ENCODE data around the gene ARHGEF37.

DNA sequence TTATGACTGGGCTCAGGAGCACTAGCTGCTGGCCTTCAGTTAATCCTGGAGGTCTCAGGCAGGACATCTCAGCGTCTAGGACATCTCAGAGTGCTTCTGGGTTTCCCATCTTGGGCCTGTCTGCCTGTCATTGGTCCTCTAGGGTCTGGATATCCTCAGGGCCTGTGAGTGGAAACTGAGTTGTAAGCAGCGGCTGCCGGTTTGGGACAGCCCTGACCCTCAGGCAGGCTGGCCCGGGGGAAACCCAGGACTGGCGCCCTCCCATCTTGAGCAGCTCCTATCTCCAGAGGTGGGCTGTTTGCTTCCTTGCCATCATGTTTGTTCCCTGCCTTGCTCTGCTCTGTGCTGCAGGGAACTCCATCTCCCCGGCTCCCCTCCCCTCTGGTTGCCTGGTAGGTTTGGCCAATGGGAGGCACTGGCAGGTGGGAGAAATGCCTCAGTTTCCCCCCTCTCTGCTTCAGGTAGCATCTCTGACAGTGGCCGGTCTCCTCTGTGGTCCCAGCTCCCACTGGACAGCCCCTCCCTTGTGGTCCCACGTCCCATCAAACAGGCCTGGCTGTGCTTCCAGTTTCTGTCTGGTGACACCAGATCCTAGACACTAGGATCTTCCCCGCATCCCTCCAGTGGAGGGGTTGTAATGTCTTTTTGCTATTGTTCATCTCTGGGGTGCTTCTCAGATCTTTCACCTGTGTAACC is 57.4 kb downstream of the ARHGEF37 start:
- TF ChIP-seq, protein P1, sequence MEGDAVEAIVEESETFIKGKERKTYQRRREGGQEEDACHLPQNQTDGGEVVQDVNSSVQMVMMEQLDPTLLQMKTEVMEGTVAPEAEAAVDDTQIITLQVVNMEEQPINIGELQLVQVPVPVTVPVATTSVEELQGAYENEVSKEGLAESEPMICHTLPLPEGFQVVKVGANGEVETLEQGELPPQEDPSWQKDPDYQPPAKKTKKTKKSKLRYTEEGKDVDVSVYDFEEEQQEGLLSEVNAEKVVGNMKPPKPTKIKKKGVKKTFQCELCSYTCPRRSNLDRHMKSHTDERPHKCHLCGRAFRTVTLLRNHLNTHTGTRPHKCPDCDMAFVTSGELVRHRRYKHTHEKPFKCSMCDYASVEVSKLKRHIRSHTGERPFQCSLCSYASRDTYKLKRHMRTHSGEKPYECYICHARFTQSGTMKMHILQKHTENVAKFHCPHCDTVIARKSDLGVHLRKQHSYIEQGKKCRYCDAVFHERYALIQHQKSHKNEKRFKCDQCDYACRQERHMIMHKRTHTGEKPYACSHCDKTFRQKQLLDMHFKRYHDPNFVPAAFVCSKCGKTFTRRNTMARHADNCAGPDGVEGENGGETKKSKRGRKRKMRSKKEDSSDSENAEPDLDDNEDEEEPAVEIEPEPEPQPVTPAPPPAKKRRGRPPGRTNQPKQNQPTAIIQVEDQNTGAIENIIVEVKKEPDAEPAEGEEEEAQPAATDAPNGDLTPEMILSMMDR (IDR thresholded peaks at IDR 0.05; ENCODE audit: borderline replicate concordance, extremely low read depth, low read length, poor library complexity, severe bottlenecking) = no peak
- TF ChIP-seq EZH2 (IDR thresholded peaks at IDR 0.05; ENCODE audit: borderline replicate concordance, low read depth, low read length, severe bottlenecking) = no peak

All from DND-41 (cell line).